Measurements from ENCODE around the gene SETD2.

DNA sequence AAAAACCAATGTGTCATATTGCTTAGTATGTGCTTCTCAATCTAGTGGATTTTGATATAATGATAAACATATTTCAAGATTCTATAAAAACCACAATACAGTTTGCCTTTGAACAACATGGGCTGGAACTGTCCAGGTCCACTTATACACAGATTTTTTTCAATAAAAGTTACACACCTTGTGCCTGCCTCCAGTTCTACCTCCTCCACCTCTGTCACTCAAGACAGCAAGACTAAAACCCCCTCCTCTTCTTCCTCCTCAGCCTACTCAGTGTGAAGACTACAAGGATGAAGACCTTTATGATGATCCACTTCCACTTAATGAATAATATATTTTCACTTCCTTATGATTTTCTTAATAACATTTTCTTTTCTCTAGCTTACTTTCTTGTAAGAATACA, 5.7 kb downstream of the SETD2 start:
- TF ChIP-seq, protein P1, sequence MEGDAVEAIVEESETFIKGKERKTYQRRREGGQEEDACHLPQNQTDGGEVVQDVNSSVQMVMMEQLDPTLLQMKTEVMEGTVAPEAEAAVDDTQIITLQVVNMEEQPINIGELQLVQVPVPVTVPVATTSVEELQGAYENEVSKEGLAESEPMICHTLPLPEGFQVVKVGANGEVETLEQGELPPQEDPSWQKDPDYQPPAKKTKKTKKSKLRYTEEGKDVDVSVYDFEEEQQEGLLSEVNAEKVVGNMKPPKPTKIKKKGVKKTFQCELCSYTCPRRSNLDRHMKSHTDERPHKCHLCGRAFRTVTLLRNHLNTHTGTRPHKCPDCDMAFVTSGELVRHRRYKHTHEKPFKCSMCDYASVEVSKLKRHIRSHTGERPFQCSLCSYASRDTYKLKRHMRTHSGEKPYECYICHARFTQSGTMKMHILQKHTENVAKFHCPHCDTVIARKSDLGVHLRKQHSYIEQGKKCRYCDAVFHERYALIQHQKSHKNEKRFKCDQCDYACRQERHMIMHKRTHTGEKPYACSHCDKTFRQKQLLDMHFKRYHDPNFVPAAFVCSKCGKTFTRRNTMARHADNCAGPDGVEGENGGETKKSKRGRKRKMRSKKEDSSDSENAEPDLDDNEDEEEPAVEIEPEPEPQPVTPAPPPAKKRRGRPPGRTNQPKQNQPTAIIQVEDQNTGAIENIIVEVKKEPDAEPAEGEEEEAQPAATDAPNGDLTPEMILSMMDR (conservative IDR thresholded peaks at IDR 0.05), result no peak
- no peak for TF ChIP-seq EZH2 (IDR thresholded peaks at IDR 0.05; ENCODE audit: low read depth)

Data from PC-9 (cell line).